ENCODE data around the gene WWC2. TPM values are rescaled to one million over a fixed set of nuclear protein-coding genes. Genes with fewer than 3 reads are reported as not detected.
A peak's percentile ranks its signal among the peaks of the same experiment; 100 is the strongest.

Gene WWC2
- polyA plus RNA-seq, 2 of the 4 experiments (the other 2 are of a cell fraction), result 14.9 to 26.9 TPM

GRCh38 chr4:183284965-183285364, 185.9 kb downstream of the WWC2 start:
- Histone ChIP-seq H3K4me1 (peaks cover 9% of the 10 kb centered on the region; the same call in 1 of the 3 replicates), H3K9me3 (no peaks in the 10 kb centered on the region), H3K27ac (no peak overlapping the region), H3K4me3 (no peak overlapping the region), H3K4me2 (no peak overlapping the region)
- TF ChIP-seq ZC3H11A (IDR thresholded peaks at IDR 0.05) (no peak), NR3C1 (IDR thresholded peaks at IDR 0.05) (no peak), GATA3 (IDR thresholded peaks at IDR 0.05; ENCODE audit: borderline replicate concordance) (no peak), SMC3 (IDR thresholded peaks at IDR 0.05) (no peak)
- WGBS (ENCODE audit: missing lambda C conversion rate), result 81% methylated on average over 4 of the region's 4 CpGs
- FAIRE-seq (no peak), ATAC-seq (no peak), DNase-seq (ENCODE audit: low read depth in 1 of 2, low spot score in 1 of 2) (no peak)
- POLR2A ChIA-PET, result no interaction called here
- CTCF ChIA-PET, result no interaction called here

GRCh38 chr4:183285886-183286285, 186.8 kb downstream of the WWC2 start:
- no peak overlapping the region for H3K27ac ChIP-seq
- H3K9me3 ChIP-seq, result no peaks in the 10 kb centered on the region
- peaks cover 9% of the 10 kb centered on the region; the same call in 1 of the 3 replicates for H3K4me1 ChIP-seq
- ATAC-seq, result no peak
- ChIA-PET CTCF (interaction anchor here (1.3 kb wide), 1 partner anchor 212 kb away, joined by 5 read pairs; no protein-coding TSS in a partner anchor), POLR2A (no interaction called here)
- no peak for FAIRE-seq
- H3K4me3 ChIP-seq, result no peak overlapping the region
- WGBS (ENCODE audit: missing lambda C conversion rate), result 97% methylated on average over 7 of the region's 7 CpGs
- DNase-seq (ENCODE audit: low read depth in 1 of 2, low spot score in 1 of 2), result no peak
- no peak overlapping the region for H3K4me2 ChIP-seq
- TF ChIP-seq HDAC2 (IDR thresholded peaks at IDR 0.05), result no peak
- no peak for TF ChIP-seq ATOH8 (CRISPR knock-in tag; IDR thresholded peaks at IDR 0.05; ENCODE audit: low read depth)
- no peak for TF ChIP-seq RCOR1 (IDR thresholded peaks at IDR 0.05; ENCODE audit: low read depth, low read length)
- TF ChIP-seq MAZ (IDR thresholded peaks at IDR 0.05; ENCODE audit: borderline replicate concordance, low read depth, low read length), result no peak
- no peak for TF ChIP-seq NFE2L2 (conservative IDR thresholded peaks at IDR 0.05; ENCODE audit: low read length)
- no peak for TF ChIP-seq ESRRA (IDR thresholded peaks at IDR 0.05; ENCODE audit: borderline replicate concordance, low read length)
- TF ChIP-seq BHLHE40 (IDR thresholded peaks at IDR 0.05; ENCODE audit: low read depth, low read length), result no peak
- TF ChIP-seq NR3C1 (IDR thresholded peaks at IDR 0.05), result no peak
- TF ChIP-seq RNF2 (IDR thresholded peaks at IDR 0.05; ENCODE audit: borderline replicate concordance, low read depth), result no peak
- no peak for TF ChIP-seq FOSB (CRISPR knock-in tag; IDR thresholded peaks at IDR 0.05)
- no peak for TF ChIP-seq FOSL2 (IDR thresholded peaks at IDR 0.05)
- no peak for TF ChIP-seq FOSL2 (CRISPR knock-in tag; IDR thresholded peaks at IDR 0.05)
- no peak for TF ChIP-seq PBX3 (IDR thresholded peaks at IDR 0.05)

- CTCF ChIA-PET, result interaction anchor here (1.0 to 1.3 kb wide), 2 partner anchors 10 to 213 kb away, joined by 4 to 5 read pairs; no protein-coding TSS in a partner anchor
- TF ChIP-seq HOXB13 (CRISPR knock-in tag; IDR thresholded peaks at IDR 0.05; ENCODE audit: low read depth), result no peak
- TF ChIP-seq REST (IDR thresholded peaks at IDR 0.05), result no peak
- no peak for TF ChIP-seq E2F6 (IDR thresholded peaks at IDR 0.05; ENCODE audit: borderline replicate concordance, low read depth)
- TF ChIP-seq FOXS1 (CRISPR knock-in tag; IDR thresholded peaks at IDR 0.05), result no peak
- no peak for TF ChIP-seq TFCP2L1 (CRISPR knock-in tag; IDR thresholded peaks at IDR 0.05)
- no peak for TF ChIP-seq CTCF (IDR thresholded peaks at IDR 0.05)
- no peak for TF ChIP-seq EHMT2 (IDR thresholded peaks at IDR 0.05; ENCODE audit: low read depth)
- no peak for TF ChIP-seq NFE2L2 (conservative IDR thresholded peaks at IDR 0.05; ENCODE audit: low read length)
- no peak for TF ChIP-seq MAX (IDR thresholded peaks at IDR 0.05)
- TF ChIP-seq KDM5A (IDR thresholded peaks at IDR 0.05), result no peak
- TF ChIP-seq RAD21 (conservative IDR thresholded peaks at IDR 0.05 in 1 of 2, IDR thresholded peaks at IDR 0.05 in 1 of 2), result no peak
These were observed 187.7 kb downstream of the WWC2 start for GRCh38 chr4:183286590-183287308.

More at GRCh38 chr4:183286590-183287308, 187.7 kb downstream of the WWC2 start:
- ATAC-seq (0 out of 6 replicates have a peak, but pooled peaks of 1 of the 2 experiments have one; percentile 34), DNase-seq (ENCODE audit: low read depth in 1 of 2, low spot score in 1 of 2) (no peak), FAIRE-seq (no peak)
- no peaks in the 10 kb centered on the region for H3K9me3 ChIP-seq
- H3K4me2 ChIP-seq, result peak overlapping the region; percentile 32; the same call in 1 of the 3 replicates
- 0 out of 6 replicates have a peak overlapping the region, but pooled peaks of 1 of the 2 experiments have one; percentile 24 for H3K27ac ChIP-seq
- peaks cover 9% of the 10 kb centered on the region; the same call in 1 of the 3 replicates for H3K4me1 ChIP-seq
- WGBS (ENCODE audit: missing lambda C conversion rate), result 94% methylated on average over 11 of the region's 11 CpGs
- H3K4me3 ChIP-seq, result no peak overlapping the region
- POLR2A ChIA-PET, result no interaction called here

All from A549 (cell line).